PFSK-1 (cell line): ENCODE measurements around the gene MGLL.

ENCODE experiments used
- FOXP2 ChIP-seq: optimal IDR thresholded peaks from 2 replicates; pipeline ENCODE3; 2011; ENCODE audit warnings: borderline replicate concordance, control low read depth, inconsistent platforms; ENCODE audit not compliant: insufficient read depth; ENCODE audit errors: extremely low read length, extremely low read depth
- POLR2AphosphoS5 ChIP-seq: IDR thresholded peaks from 2 replicates; pipeline ENCODE4 v1.6.1; 2012; ENCODE audit warnings: low read depth, mild to moderate bottlenecking, control low read depth, low read length, moderate library complexity
- SIN3A ChIP-seq: IDR thresholded peaks from 2 replicates; pipeline ENCODE4 v1.6.1; 2012; ENCODE audit warnings: mild to moderate bottlenecking, low read length, moderate library complexity, borderline replicate concordance; ENCODE audit not compliant: insufficient read depth
- TAF1 ChIP-seq: IDR thresholded peaks from 2 replicates; pipeline ENCODE4 v1.6.1; 2012; ENCODE audit warnings: low read length, control low read depth, borderline replicate concordance; ENCODE audit not compliant: insufficient read depth
- TF ChIP-seq, protein P1 (sequence below), 2 experiments: IDR thresholded peaks; 2 replicates each; pipeline versions ENCODE4 v1.6.1 to v1.8.0; 2011 to 2012; ENCODE audit warnings: low read depth in 2 of 2, low read length in 2 of 2, control low read depth in 1 of 2, inconsistent platforms in 1 of 2, mild to moderate bottlenecking in 1 of 2, moderate library complexity in 1 of 2; ENCODE audit not compliant: insufficient read depth in 1 of 2

The MGLL gene

DNA sequence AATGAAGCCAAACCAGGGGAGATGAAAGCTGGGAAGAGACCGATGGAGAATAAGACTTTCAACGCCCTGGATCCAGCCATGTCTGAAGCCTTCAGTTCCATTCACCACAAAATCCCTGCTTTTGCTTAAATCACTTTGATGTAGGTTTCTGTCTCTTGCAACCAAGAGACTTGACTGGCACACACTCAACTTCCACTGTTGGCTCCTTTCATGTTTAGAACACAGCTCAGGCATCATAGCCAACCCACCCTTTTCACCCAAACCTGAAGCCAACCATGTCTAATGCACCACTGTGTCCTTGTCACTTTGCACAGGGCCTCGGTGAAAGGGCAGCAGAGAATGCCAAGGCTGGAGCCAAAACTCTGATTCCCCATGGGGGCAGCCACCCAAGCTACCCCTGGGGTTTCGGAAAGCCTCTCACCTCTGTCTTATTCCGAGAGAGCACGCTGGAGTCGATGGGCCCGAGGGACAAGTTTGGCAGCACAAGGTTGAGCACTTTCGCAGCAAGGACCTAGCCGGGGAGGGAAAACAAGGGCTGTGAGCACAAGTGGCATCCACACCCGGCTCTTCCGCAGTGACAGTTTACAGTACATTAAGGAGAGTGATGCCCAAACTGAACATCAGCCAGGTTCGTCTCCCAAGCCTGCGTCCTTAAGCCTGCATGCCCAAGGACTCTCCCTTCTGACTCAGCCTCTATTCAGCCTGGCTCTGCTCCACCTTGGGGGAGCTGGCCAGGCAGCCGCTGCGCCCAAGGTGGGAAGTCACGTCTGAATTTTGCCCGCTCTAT is 112.0 kb downstream of the MGLL start:
- no peak for TF ChIP-seq TAF1
- TF ChIP-seq POLR2AphosphoS5 = no peak
- TF ChIP-seq FOXP2 = no peak
- no peak for TF ChIP-seq SIN3A
- TF ChIP-seq, protein P1, sequence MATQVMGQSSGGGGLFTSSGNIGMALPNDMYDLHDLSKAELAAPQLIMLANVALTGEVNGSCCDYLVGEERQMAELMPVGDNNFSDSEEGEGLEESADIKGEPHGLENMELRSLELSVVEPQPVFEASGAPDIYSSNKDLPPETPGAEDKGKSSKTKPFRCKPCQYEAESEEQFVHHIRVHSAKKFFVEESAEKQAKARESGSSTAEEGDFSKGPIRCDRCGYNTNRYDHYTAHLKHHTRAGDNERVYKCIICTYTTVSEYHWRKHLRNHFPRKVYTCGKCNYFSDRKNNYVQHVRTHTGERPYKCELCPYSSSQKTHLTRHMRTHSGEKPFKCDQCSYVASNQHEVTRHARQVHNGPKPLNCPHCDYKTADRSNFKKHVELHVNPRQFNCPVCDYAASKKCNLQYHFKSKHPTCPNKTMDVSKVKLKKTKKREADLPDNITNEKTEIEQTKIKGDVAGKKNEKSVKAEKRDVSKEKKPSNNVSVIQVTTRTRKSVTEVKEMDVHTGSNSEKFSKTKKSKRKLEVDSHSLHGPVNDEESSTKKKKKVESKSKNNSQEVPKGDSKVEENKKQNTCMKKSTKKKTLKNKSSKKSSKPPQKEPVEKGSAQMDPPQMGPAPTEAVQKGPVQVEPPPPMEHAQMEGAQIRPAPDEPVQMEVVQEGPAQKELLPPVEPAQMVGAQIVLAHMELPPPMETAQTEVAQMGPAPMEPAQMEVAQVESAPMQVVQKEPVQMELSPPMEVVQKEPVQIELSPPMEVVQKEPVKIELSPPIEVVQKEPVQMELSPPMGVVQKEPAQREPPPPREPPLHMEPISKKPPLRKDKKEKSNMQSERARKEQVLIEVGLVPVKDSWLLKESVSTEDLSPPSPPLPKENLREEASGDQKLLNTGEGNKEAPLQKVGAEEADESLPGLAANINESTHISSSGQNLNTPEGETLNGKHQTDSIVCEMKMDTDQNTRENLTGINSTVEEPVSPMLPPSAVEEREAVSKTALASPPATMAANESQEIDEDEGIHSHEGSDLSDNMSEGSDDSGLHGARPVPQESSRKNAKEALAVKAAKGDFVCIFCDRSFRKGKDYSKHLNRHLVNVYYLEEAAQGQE (IDR thresholded peaks at IDR 0.05; ENCODE audit: insufficient read depth in 1 of 2, low read depth in 2 of 2, low read length in 2 of 2) = no peak

DNA sequence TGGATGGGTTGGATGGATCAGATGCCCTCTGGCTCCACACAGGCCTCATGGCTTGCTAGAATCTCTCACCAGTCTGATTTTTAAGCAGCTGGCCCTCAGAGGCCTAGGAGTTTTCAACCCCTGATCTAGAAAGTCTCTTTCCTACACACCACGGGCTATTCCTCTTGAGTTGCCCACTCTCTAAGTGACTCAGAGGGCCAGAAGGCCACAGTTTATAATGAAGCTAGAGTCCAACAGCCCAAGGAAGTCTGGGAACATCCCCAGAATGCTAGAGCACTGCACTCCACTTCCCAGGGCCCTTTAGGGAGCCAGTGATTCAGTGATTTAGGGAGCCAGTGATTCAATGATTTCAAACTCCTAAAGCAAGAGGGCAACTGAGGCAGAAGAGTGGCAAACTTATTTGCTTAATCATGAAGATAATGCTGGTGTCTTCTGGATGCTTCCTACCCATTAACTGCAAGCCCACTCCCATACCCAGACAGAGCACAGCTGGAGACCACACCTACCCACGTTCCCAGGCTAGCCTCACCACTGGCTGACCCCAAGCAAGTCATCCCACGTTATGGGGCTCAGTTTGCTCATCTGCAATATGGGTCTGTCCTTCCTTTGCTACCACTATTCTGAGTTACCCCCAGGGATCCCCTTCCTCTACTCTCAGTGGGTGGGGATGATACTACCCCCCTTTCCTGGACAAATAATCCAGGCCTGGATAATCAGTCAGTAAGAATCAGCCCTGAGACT is 112.8 kb downstream of the MGLL start:
- no peak for TF ChIP-seq FOXP2

DNA sequence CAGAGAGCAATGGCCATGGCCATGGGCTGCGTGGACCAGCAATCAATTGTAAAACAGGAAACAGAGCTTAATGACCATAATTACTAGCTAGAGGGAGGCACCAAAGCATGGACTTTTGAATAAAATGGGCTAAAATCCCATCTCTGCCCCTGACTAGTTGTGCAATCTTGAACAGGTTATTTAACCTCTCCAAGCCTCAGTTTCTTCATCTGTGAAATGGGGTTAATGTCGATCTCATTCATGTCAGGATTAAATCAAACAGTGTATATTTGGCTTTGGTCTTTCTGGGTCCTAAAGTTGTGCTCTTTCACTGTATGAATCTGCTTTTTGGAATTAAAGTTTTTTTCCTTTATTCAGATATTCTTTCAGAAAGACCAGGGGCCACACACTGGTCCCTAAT is 113.5 kb downstream of the MGLL start:
- TF ChIP-seq POLR2AphosphoS5 (no peak), SIN3A (no peak), TAF1 (no peak), FOXP2 (no peak)
- TF ChIP-seq, protein P1 (IDR thresholded peaks at IDR 0.05; ENCODE audit: insufficient read depth in 1 of 2, low read depth in 2 of 2, low read length in 2 of 2) = no peak

DNA sequence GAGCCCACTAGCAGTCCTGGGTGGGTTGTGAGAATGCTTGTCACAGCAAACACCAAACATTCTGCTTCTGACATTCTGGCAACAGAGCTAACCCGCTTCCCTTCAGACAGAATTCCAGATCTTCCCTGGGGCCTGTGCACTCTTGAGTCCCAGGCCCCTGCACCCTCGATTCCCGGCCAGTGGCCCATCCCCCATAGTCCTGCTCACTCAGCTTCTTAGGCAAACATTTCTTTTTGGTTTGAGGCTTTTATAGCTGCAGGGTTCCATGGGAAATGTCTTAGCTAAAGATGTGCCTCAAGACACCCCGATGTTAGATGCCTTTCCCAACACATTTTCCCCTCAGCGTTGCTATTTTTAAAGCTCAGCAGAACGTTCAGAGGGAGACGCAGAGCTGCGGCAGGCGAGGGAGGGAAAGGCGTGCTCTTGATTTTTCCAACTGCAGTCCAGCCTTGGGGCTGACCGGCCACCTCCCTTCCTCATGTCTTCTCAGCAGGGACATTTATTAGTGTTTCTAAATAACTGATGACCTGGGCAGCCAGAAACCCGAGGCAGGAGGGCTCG is 114.4 kb downstream of the MGLL start:
- TF ChIP-seq TAF1 = no peak
- TF ChIP-seq FOXP2 = no peak
- TF ChIP-seq, protein P1 (IDR thresholded peaks at IDR 0.05; ENCODE audit: insufficient read depth in 1 of 2, low read depth in 2 of 2, low read length in 2 of 2) = no peak
- TF ChIP-seq POLR2AphosphoS5 = no peak
- no peak for TF ChIP-seq SIN3A

DNA sequence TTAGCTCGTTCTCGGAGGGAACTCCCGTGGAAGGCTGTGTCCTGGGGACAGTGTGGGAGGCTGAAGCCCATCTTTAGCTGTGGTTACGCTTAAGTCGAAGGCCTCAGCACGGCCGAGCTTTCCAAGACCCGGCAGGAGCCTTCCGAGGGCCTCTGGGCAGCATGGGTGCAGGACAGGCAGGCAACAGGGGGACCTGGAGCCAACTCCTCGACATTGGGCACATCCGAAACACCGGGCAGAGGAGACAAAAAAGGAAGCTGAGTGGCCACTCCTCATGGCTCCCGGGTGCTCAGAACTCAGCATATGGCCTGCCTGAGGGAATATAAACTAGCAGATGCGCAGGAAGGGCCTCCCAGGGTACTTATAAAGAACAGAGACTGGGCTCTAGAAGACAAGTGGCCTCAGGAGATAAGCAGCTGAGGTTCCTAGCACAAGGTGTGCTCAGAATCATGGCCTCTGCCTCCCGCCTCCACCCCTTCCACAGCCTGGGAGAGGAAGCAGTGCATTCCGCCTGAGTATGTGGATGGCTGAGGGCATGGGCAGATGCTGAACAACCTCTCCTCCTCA is 115.4 kb downstream of the MGLL start:
- TF ChIP-seq TAF1 = no peak
- no peak for TF ChIP-seq SIN3A
- TF ChIP-seq FOXP2 = no peak
- TF ChIP-seq, protein P1 (IDR thresholded peaks at IDR 0.05; ENCODE audit: insufficient read depth in 1 of 2, low read depth in 2 of 2, low read length in 2 of 2) = no peak
- no peak for TF ChIP-seq POLR2AphosphoS5
